Testis (tissue), 3 donors: ENCODE measurements around the gene EXD3. TPM values are rescaled to one million over a fixed set of nuclear protein-coding genes. Genes with fewer than 3 reads are reported as not detected.
"Not testable (repeated sequence)": the region's sequence is repeated elsewhere in the genome, so short reads cannot be mapped to it uniquely, and the experiment has no call there.

ENCODE experiments used
- DNase-seq: peaks from one replicate; pipeline ENCODE4 v3.0.0-alpha.2; 2019
- H3K27ac ChIP-seq, 2 donors: fragments of 200-600 bp; sonication (generic); one replicate each; pipeline ENCODE4 v1.5.1; 2019
- H3K27me3 ChIP-seq: fragments of 200-600 bp; sonication (generic); one replicate; pipeline ENCODE4 v1.5.1; 2019
- H3K36me3 ChIP-seq: fragments of 200-600 bp; sonication (generic); one replicate; pipeline ENCODE4 v1.5.1; 2017; ENCODE audit warnings: low read depth; ENCODE audit errors: missing control alignments
- H3K4me1 ChIP-seq: fragments of 200-600 bp; sonication (generic); one replicate; pipeline ENCODE4 v1.5.1; 2019
- H3K4me3 ChIP-seq, 2 donors: fragments of 200-600 bp; sonication (generic); one replicate each; pipeline ENCODE4 v1.5.1; 2017 to 2019
- H3K9me3 ChIP-seq: fragments of 200-600 bp; sonication (generic); one replicate; pipeline ENCODE4 v1.5.1; 2017
- POLR2A ChIP-seq: fragments of 450-650 bp; IDR thresholded peaks from one replicate; pipeline ENCODE4 v1.6.1; 2017; ENCODE audit warnings: antibody characterized with exemption, mild to moderate bottlenecking, moderate library complexity
- WGBS, 2 donors: methylation state at CpG; one replicate each; pipeline ENCODE4 v1.1.5; 2018; 5-methylcytosine and 5-hydroxymethylcytosine counted together
- intact Hi-C: fragments of 100-400 bp; cut with DNase I; formaldehyde crosslinking; loops from one replicate; pipeline ENCODE4 v1.15.1; 2023; ENCODE audit warnings: low total_unique reads
- polyA plus RNA-seq: library from polyadenylated mRNA; stranded (reverse); fragments of 350-450 nt; fragmentation: Illumina TruSeq; extraction: RNeasy Lipid Tissue Mini Kit (QIAGEN cat#74804); gene quantifications from one replicate; pipeline ENCODE4 v1.2.3, GENCODE V29; 2014; ENCODE audit warnings: low read depth, low replicate concordance; ENCODE audit not compliant: insufficient read depth
- total RNA-seq, 2 donors: library from RNA; depleted of rRNA; stranded (reverse); fragments of >200 nt; gene quantifications; one replicate each; pipeline ENCODE4 v1.2.3, GENCODE V29; 2016
- TF ChIP-seq, protein P1 (sequence below), 3 experiments: fragments of 450-650 bp in 2 of 3; fragments of 200-600 bp in 1 of 3; sonication (generic) in 1 of 3; IDR thresholded peaks; one replicate each; pipeline ENCODE4 v1.5.1; 2016 to 2019; ENCODE audit warnings: antibody characterized with exemption in 3 of 3, mild to moderate bottlenecking in 2 of 3, moderate library complexity in 1 of 3

The EXD3 gene
- total and polyA plus RNA-seq, 3 donors from 2014 or later, result 8.9 to 24.5 (median 15.5) TPM

GRCh38 chr9:137388589-137389427 lies 34.2 kb downstream of the EXD3 start:
- H3K27ac ChIP-seq, result no peak overlapping the region
- no peaks in the 10 kb centered on the region for H3K36me3 ChIP-seq
- H3K9me3 ChIP-seq, result no peaks in the 10 kb centered on the region
- H3K4me1 ChIP-seq, result peaks cover 22% of the 10 kb centered on the region
- no peaks in the 10 kb centered on the region for H3K27me3 ChIP-seq
- WGBS, 2 donors, result 88 to 94% methylated on average over 21 to 47 of the region's 47 CpGs
- intact Hi-C loops, result no loop called here
- no peak for DNase-seq
- TF ChIP-seq, protein P1, sequence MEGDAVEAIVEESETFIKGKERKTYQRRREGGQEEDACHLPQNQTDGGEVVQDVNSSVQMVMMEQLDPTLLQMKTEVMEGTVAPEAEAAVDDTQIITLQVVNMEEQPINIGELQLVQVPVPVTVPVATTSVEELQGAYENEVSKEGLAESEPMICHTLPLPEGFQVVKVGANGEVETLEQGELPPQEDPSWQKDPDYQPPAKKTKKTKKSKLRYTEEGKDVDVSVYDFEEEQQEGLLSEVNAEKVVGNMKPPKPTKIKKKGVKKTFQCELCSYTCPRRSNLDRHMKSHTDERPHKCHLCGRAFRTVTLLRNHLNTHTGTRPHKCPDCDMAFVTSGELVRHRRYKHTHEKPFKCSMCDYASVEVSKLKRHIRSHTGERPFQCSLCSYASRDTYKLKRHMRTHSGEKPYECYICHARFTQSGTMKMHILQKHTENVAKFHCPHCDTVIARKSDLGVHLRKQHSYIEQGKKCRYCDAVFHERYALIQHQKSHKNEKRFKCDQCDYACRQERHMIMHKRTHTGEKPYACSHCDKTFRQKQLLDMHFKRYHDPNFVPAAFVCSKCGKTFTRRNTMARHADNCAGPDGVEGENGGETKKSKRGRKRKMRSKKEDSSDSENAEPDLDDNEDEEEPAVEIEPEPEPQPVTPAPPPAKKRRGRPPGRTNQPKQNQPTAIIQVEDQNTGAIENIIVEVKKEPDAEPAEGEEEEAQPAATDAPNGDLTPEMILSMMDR (IDR thresholded peaks at IDR 0.05), result no peak
- TF ChIP-seq POLR2A, result no peak
- no peak overlapping the region for H3K4me3 ChIP-seq

DNA sequence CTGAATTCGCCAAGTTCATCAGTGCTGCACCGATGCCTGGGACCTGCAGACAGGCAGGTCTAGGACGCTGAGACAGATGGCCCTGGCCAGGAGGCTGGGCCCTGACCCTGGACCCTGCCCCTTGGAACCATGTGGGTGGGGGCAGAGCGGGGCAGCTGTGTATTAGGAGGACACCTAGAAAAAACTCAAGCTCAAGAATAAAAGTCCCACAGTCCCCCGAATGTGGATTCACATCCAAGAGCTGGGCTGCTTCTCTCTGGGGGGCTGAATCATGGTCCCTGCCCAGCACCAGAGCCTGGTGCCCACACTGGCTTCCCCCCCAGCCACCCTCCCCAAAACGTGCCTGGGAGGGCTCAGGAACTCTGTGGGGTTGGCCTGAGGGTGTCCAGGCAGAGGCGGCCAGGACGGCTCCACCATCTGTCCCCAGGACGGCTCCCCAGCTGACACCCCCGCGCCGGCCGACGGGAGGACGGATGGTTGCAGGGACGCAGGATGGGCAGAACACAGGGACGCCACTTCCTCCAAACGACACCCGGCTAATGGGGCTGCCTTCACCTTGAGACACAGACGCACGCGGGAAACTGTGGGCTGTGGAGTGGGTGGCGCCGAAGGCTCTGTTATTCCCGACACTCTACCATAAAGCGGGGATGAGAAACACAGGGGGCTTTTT lies 34.9 kb downstream of the EXD3 start:
- TF ChIP-seq, protein P1 (IDR thresholded peaks at IDR 0.05), result no peak
- TF ChIP-seq POLR2A, result no peak
- Histone ChIP-seq H3K9me3 (no peaks in the 10 kb centered on the region), H3K36me3 (no peaks in the 10 kb centered on the region), H3K4me1 (peaks cover 22% of the 10 kb centered on the region), H3K27ac (peak overlapping the region; percentile 28 to 50), H3K4me3 (no peak overlapping the region), H3K27me3 (no peaks in the 10 kb centered on the region)
- intact Hi-C loops, result no loop called here
- no peak for DNase-seq
- 70 to 71% methylated on average over 11 to 14 of the region's 26 CpGs for WGBS, 2 donors

DNA sequence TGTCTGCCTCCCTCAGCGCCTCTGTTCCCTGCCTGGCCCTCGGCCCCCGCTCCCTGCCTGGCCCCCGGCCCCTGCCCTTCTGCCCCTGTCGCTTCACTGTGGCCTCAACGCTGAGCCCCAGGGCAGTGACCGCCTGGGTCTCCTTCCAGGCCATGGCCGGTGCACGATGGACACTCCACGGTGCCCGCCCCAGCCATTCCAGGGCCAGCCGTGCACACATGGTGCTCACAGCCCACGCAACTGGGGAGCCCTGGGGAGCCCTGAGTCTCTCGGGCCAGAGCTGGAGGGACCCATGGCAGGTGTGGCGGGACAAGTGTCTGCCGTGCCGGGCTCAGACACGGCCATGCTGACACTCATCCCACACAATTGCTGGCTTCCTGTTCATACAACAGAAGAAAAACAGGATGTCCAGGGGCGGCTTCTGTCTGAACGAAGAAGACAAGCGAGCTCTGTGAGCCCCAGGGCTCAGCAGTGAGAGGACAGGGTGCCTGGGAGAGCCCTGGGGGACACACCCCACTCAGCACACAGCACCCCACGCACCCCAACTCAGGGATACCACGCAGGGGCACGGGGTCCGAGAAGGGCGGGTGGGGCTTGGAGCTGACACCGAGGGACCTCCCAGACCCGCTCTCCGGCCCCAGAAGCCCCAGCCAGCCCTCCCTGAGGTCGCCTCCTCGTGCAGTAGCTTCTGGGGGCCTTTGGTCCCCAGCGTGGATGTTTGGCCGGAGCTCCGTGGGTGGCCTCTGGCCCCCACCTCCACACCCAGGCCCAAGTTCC lies 35.7 kb downstream of the EXD3 start:
- Histone ChIP-seq H3K4me3 (no peak overlapping the region), H3K9me3 (no peaks in the 10 kb centered on the region), H3K36me3 (no peaks in the 10 kb centered on the region), H3K4me1 (peaks cover 22% of the 10 kb centered on the region), H3K27ac (peak overlapping the region; percentile 28 to 50), H3K27me3 (no peaks in the 10 kb centered on the region)
- 59 to 73% methylated on average over 23 to 31 of the region's 34 CpGs for WGBS, 2 donors
- intact Hi-C loops, result no loop called here
- no peak for DNase-seq
- no peak for TF ChIP-seq POLR2A
- TF ChIP-seq, protein P1 (IDR thresholded peaks at IDR 0.05), result no peak

- H3K4me3 ChIP-seq, intact Hi-C loops, DNase-seq, H3K36me3 ChIP-seq, H3K9me3 ChIP-seq, H3K27me3 ChIP-seq: not testable (repeated sequence)
- 79 to 84% methylated on average over 9 of the region's 12 CpGs for WGBS, 2 donors
- Histone ChIP-seq H3K27ac (peak overlapping the region in 1 of 2 donors; percentile 50), H3K4me1 (peaks cover 22% of the 10 kb centered on the region)
Measured at GRCh38 chr9:137386507-137387113, 36.4 kb downstream of the EXD3 start.
